H9 (cell line): ENCODE data around the gene GLIS2. TPM values are rescaled to one million over a fixed set of nuclear protein-coding genes. Genes with fewer than 3 reads are reported as not detected.

Experiments
- DNase-seq: peaks from one replicate; pipeline ENCODE4 v3.0.0-alpha.2; 2017
- H2AFZ ChIP-seq: one replicate; pipeline ENCODE4 v1.6.1; 2013; ENCODE audit warnings: mild to moderate bottlenecking, low read length, control low read depth, moderate library complexity
- H2AK5ac ChIP-seq: 2 replicates; pipeline ENCODE4 v1.6.1; 2013; ENCODE audit warnings: low read length, control low read depth, mixed read lengths; ENCODE audit not compliant: insufficient read length
- H2BK120ac ChIP-seq: one replicate; pipeline ENCODE4 v1.6.1; 2013; ENCODE audit warnings: low read depth, mild to moderate bottlenecking, low read length, control low read depth, inconsistent platforms; ENCODE audit not compliant: poor library complexity, severe bottlenecking
- H2BK12ac ChIP-seq: 2 replicates; pipeline ENCODE4 v1.6.1; 2013; ENCODE audit warnings: low read length, control low read depth, mixed read lengths, low read depth; ENCODE audit not compliant: insufficient read length
- H2BK15ac ChIP-seq: 2 replicates; pipeline ENCODE4 v1.6.1; 2013; ENCODE audit warnings: low read depth, low read length, control low read depth
- H2BK20ac ChIP-seq: one replicate; pipeline ENCODE4 v1.6.1; 2013; ENCODE audit warnings: low read depth, mild to moderate bottlenecking, low read length, control low read depth, inconsistent platforms; ENCODE audit not compliant: poor library complexity, severe bottlenecking
- H2BK5ac ChIP-seq: 2 replicates; pipeline ENCODE4 v1.6.1; 2013; ENCODE audit warnings: low read length, control low read depth, mixed read lengths; ENCODE audit not compliant: insufficient read length
- H3K14ac ChIP-seq: 2 replicates; pipeline ENCODE4 v1.6.1; 2013; ENCODE audit warnings: low read length, control low read depth; ENCODE audit not compliant: insufficient read depth
- H3K18ac ChIP-seq: 2 replicates; pipeline ENCODE4 v1.6.1; 2013; ENCODE audit warnings: low read depth, mild to moderate bottlenecking, mixed read lengths, low read length, control low read depth; ENCODE audit not compliant: insufficient read length
- H3K23ac ChIP-seq: 2 replicates; pipeline ENCODE4 v1.6.1; 2013; ENCODE audit warnings: low read length, control low read depth, mixed read lengths, low read depth; ENCODE audit not compliant: insufficient read length
- H3K23me2 ChIP-seq: 2 replicates; pipeline ENCODE4 v1.6.1; 2013; ENCODE audit warnings: low read depth, mild to moderate bottlenecking, mixed read lengths, low read length, control low read depth; ENCODE audit not compliant: insufficient read length, poor library complexity, severe bottlenecking
- H3K27ac ChIP-seq: 2 replicates; pipeline ENCODE4 v1.5.1; 2013; ENCODE audit warnings: low read length, control low read depth, mixed read lengths, low read depth; ENCODE audit not compliant: insufficient read length
- H3K27me3 ChIP-seq: 2 replicates; pipeline ENCODE4 v1.6.1; 2013; ENCODE audit warnings: low read length, control low read depth, inconsistent platforms; ENCODE audit not compliant: insufficient read depth
- H3K4ac ChIP-seq: 2 replicates; pipeline ENCODE4 v1.6.1; 2013; ENCODE audit warnings: low read depth, mild to moderate bottlenecking, control low read depth, inconsistent platforms, low read length, moderate library complexity
- H3K4me1 ChIP-seq: 2 replicates; pipeline ENCODE4 v1.6.1; 2013; ENCODE audit warnings: low read length, control low read depth, inconsistent platforms; ENCODE audit not compliant: insufficient read depth
- H3K4me2 ChIP-seq: 2 replicates; pipeline ENCODE4 v1.6.1; 2013; ENCODE audit warnings: low read length, control low read depth, mixed read lengths; ENCODE audit not compliant: insufficient read length, insufficient read depth
- H3K56ac ChIP-seq: 2 replicates; pipeline ENCODE4 v1.6.1; 2013; ENCODE audit warnings: low read depth, mild to moderate bottlenecking, mixed read lengths, low read length, control low read depth; ENCODE audit not compliant: insufficient read length
- H3K79me1 ChIP-seq: 2 replicates; pipeline ENCODE4 v1.6.1; 2013; ENCODE audit warnings: low read depth, mild to moderate bottlenecking, moderate library complexity, low read length, control low read depth, inconsistent platforms; ENCODE audit not compliant: insufficient read depth, poor library complexity, severe bottlenecking
- H3K79me2 ChIP-seq: 2 replicates; pipeline ENCODE4 v1.6.1; 2013; ENCODE audit warnings: low read length, control low read depth, inconsistent platforms; ENCODE audit not compliant: insufficient read depth
- H3K9ac ChIP-seq: 2 replicates; pipeline ENCODE4 v1.6.1; 2013; ENCODE audit warnings: low read length, control low read depth, mixed read lengths; ENCODE audit not compliant: insufficient read length; ENCODE audit errors: extremely low read depth
- H3K9me3 ChIP-seq: one replicate; pipeline ENCODE4 v1.6.1; 2013; ENCODE audit warnings: low read depth, low read length, inconsistent platforms; ENCODE audit not compliant: control insufficient read depth
- H3T11ph ChIP-seq: one replicate; pipeline ENCODE4 v1.6.1; 2013; ENCODE audit warnings: mild to moderate bottlenecking, low read length, control low read depth, inconsistent platforms
- H4K20me1 ChIP-seq: one replicate; pipeline ENCODE4 v1.6.1; 2013; ENCODE audit not compliant: control insufficient read depth, insufficient read length, insufficient read depth
- H4K5ac ChIP-seq: 2 replicates; pipeline ENCODE4 v1.6.1; 2013; ENCODE audit warnings: low read depth, mild to moderate bottlenecking, mixed read lengths, low read length, control low read depth; ENCODE audit not compliant: insufficient read length
- H4K8ac ChIP-seq: replicated peaks from 2 replicates; pipeline ENCODE4 v1.6.1; 2013; ENCODE audit warnings: low read length, control low read depth, mixed read lengths, low read depth; ENCODE audit not compliant: insufficient read length
- H4K91ac ChIP-seq: 2 replicates; pipeline ENCODE4 v1.6.1; 2013; ENCODE audit warnings: low read depth, mild to moderate bottlenecking, moderate library complexity, mixed read lengths, low read length, control low read depth; ENCODE audit not compliant: insufficient read length
- H3K27ac Mint-ChIP-seq, 3 experiments: 2 replicates in 2 of 3; 3 replicates in 1 of 3; pipeline ENCODE4 v1.8.0; 2020 to 2021; ENCODE audit warnings: mixed read lengths in 3 of 3, mild to moderate bottlenecking in 1 of 3, moderate library complexity in 1 of 3
- H3K27me3 Mint-ChIP-seq: 2 replicates; pipeline ENCODE4 v1.8.0; 2021; ENCODE audit warnings: low read depth, mild to moderate bottlenecking, moderate library complexity, mixed read lengths
- H3K36me3 Mint-ChIP-seq, 3 experiments: 2 replicates in 2 of 3; 3 replicates in 1 of 3; pipeline ENCODE4 v1.8.0; 2020 to 2021; ENCODE audit warnings: low read depth in 3 of 3, mixed read lengths in 3 of 3; ENCODE audit not compliant: insufficient read depth in 1 of 3
- H3K4me1 Mint-ChIP-seq, 2 experiments: 2 replicates each; pipeline ENCODE4 v1.8.0; 2020; ENCODE audit warnings: mixed read lengths in 2 of 2
- H3K4me3 Mint-ChIP-seq, 2 experiments: 2 replicates in 1 of 2; 3 replicates in 1 of 2; pipeline ENCODE4 v1.8.0; 2020 to 2021; ENCODE audit warnings: mild to moderate bottlenecking in 2 of 2, mixed read lengths in 2 of 2, moderate library complexity in 1 of 2
- H3K9me3 Mint-ChIP-seq, 2 experiments: 2 replicates in 1 of 2; 3 replicates in 1 of 2; pipeline ENCODE4 v1.8.0; 2020; ENCODE audit warnings: mild to moderate bottlenecking in 2 of 2, mixed read lengths in 2 of 2, moderate library complexity in 1 of 2
- CTCF ChIP-seq: fragments of 200-600 bp; sonication (generic); conservative IDR thresholded peaks from 3 replicates; pipeline ENCODE4 v1.8.0; 2021; ENCODE audit warnings: antibody characterized with exemption, mild to moderate bottlenecking
- WGBS: extraction: QIAGEN DNeasy Blood & Tissue Kit; methylation state at CpG from one replicate; pipeline ENCODE4 v1.1.7; 2013; ENCODE audit warnings: missing lambda C conversion rate, low lambda C conversion rate, mixed read lengths; ENCODE audit not compliant: insufficient read length; ENCODE audit errors: extremely low coverage; 5-methylcytosine and 5-hydroxymethylcytosine counted together
- total RNA-seq: library from RNA; stranded (reverse); gene quantifications from 2 replicates; pipeline ENCODE4 v1.2.1, GENCODE V29; 2021

Gene GLIS2
- total RNA-seq, 1 experiment from 2014 or later = 14.3 TPM

- Histone ChIP-seq H4K20me1 (no peaks in the 10 kb centered on the region), H4K91ac (no peak overlapping the region), H3K9ac (no peak overlapping the region), H3K56ac (no peak overlapping the region), H3K27me3 (no peaks in the 10 kb centered on the region), H3K27ac (no peak overlapping the region), H3K79me1 (no peaks in the 10 kb centered on the region), H3K4ac (no peak overlapping the region), H3K4me2 (no peak overlapping the region), H2BK12ac (peak overlapping the region; percentile 78), H3K18ac (no peak overlapping the region), H3K23me2 (no peaks in the 10 kb centered on the region), H4K5ac (no peak overlapping the region), H3K4me1 (peaks cover 11% of the 10 kb centered on the region; the same call in 1 of the 2 replicates), H3K9me3 (no peaks in the 10 kb centered on the region), H4K8ac (no peak overlapping the region), H3K79me2 (peaks cover 1% of the 10 kb centered on the region; the same call in 1 of the 2 replicates), H3K23ac (no peak overlapping the region), H2AK5ac (no peak overlapping the region), H3T11ph (no peak overlapping the region), H2BK15ac (peak overlapping the region; percentile 81; the same call in 1 of the 2 replicates), H2AFZ (no peak overlapping the region), H2BK120ac (no peak overlapping the region), H2BK5ac (no peak overlapping the region), H2BK20ac (no peak overlapping the region), H3K14ac (peak overlapping the region; percentile 69; the same call in 1 of the 2 replicates)
- no CpG with 5 or more reads among the region's 31 CpGs for WGBS
- Mint-ChIP-seq H3K4me1 (peaks cover 34 to 60% of the 10 kb centered on the region in 2 experiments), H3K4me3 (no peak overlapping the region), H3K27ac (no peak overlapping the region), H3K36me3 (peaks cover 0 to 3% (median 3%) of the 10 kb centered on the region in 3 experiments; a peak in 1 of 7 replicates), H3K27me3 (no peaks in the 10 kb centered on the region), H3K9me3 (no peaks in the 10 kb centered on the region)
- no peak for TF ChIP-seq CTCF
- no peak for DNase-seq
Observed at GRCh38 chr16:4376126-4376892, 60.4 kb downstream of the GLIS2 start.
